ENCODE results near the gene LDHD. TPM values are rescaled to one million over a fixed set of nuclear protein-coding genes. Genes with fewer than 3 reads are reported as not detected.
"Not testable (repeated sequence)": the region's sequence is repeated elsewhere in the genome, so short reads cannot be mapped to it uniquely, and the experiment has no call there.

The LDHD gene
- total RNA-seq = 0.27 and 0.78 TPM in 2 replicates

DNA sequence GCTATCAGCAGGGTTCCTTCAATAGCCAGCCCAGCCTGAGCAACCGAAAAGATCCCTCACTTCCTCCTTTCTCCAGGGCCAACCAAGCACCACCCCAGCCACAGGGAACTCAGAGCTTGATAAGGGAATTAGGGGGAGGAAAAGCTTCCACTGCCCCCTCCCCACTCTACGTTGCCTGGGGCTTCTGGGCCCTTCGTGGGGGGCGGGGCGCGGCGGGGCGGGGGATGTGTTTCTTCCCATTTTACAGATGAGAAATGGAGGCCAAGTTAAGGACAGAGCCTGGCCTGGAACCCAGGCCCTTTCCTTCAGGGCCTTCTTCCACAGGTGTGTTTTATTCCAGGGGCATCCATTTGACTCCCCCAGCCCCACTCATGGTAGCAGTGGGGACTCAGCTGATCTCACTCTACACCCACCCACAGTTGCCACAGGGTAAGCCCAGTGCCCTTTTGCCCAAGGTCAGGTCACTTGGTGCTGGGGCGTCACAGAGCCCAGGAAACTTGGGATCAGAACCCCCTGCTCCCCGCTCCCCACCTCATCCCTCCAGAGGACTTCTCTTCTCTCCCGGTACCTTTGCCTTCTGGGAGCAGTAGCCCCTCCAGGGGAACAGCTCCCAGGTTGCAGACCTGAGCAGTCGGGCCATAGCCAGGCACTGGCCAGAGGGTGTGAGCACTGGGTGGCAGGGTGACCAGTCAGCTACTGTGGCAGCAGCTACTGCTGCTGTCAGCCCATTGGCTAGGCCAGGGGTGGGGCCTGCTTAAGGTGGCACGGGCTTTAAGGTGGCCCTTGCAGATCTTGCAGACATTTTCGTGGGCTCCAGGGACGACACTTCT is at the start of gene LDHD:
LDHD (minus strand) TSS at position 700 of the 830 bp plus-strand sequence; CDS start at position 640, 60 bp downstream.
- intact Hi-C loops (cut with micrococcal nuclease) = loop anchor here (1.0 kb wide), 1 partner anchor 32 kb away; the partner anchor contains the start of gene ZFP1

DNA sequence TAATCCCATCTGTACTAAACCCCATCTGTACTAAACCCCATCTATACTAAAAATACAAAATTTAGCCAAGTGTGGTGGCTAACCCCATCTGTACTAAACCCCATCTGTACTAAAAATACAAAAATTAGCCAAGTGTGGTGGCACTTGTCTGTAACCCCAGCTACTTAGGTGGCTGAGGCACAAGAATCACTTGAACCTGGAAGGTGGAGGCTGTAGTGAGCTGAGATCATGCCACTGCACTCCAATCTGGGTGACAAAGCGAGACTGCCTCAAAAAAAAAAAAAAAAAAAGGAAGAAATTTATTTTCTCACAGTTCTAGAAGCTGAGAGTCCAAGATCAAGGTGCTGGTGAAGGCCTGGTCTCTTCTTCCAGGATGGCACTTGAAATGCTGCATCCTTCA is 43.8 kb upstream of the LDHD start:
- intact Hi-C loops (cut with micrococcal nuclease) = no loop called here

DNA sequence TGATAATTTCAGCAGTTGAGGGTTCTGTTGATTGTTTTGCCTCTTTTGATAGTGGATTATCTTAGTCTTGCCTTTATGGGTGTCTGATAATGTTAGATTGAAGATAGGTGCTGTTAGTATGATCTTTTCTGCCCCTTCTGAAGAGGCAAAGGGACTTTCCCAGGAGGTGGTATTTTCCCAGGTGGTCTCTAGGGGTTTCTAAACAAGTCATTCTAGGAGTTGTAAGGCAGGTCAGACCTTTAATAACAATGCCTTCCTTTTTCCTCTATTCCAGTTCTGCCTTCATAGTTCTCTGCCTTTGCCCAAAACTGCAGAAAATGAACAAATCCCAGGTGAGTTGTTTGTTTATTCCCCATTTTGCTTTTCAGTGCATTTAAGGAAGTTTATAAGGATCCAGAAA is 36.1 kb upstream of the LDHD start:
- intact Hi-C loops (cut with micrococcal nuclease) = no loop called here

DNA sequence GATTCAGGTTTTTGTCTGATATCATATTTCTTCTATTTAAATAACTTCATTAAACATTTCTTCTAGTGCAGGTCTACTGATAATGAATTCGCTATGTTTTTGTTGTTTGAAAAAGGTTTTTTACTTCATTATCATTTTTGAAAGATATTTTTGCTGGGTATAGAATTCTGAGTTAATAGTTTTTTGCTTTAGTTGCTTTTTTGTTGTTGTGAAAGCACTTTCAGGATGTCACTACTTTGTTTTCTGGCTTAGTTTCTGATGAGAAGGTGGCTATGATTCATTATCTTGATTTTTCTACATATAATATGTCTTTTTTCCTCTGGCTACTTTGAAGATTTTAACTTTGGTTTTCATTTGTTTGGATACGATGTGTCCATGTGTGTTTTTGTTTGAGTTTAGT is 35.2 kb upstream of the LDHD start:
- intact Hi-C loops (cut with micrococcal nuclease) = no loop called here

DNA sequence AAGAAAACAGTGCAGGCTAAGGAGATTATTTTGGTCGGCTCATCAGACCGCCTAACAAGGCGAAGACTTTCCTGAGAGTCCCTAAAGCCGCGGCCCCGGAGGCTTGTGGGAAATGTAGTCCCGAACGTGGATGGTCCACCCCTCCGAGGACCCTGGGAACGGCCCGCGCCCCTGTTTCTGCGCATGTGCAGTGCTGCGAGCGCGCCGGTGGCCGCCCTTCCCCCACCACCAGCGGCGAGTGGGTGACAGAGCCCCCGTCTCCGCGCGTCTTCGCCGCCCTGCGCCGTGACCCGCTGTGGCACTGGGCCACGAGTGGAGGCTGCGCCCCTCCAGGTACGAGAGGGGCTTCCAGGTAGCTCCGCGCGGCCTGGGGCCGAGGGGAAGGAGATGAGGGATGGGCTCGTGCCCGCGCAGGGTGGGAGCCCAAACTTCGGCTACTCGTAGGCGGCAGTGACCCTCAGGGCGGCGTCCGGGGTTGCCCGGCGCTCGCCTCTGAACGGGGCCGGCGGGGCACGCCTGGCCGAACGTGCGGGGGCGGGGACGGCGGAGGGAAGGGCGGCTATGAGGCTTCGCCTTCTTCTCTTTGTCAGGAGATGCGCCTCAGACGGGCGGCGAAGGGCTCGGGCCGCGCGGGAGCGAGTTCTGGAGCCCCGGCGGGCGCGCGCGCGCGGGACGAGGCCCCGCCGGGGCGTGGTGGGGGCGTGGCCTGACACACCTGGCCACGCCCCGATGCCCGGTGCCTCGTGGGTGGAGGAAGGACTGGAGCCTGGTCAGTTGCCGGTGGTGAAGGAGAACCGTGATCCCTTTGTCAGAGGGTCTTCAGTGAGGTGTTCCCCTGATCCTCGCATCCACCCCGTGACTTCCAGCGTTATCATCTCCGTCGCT is 32.0 kb upstream of the LDHD start, which contains the start of gene ZFP1:
ZFP1 (plus strand) TSS at position 214 of the 885 bp plus-strand sequence. CDS start 4,428 bp downstream, outside the sequence.
- intact Hi-C loops (cut with micrococcal nuclease) = loop anchor here (1.0 to 5.0 kb wide), 13 partner anchors 32 to 541 kb away; partner anchors contain the start of genes CFDP1, GLG1, KARS1 and LDHD

DNA sequence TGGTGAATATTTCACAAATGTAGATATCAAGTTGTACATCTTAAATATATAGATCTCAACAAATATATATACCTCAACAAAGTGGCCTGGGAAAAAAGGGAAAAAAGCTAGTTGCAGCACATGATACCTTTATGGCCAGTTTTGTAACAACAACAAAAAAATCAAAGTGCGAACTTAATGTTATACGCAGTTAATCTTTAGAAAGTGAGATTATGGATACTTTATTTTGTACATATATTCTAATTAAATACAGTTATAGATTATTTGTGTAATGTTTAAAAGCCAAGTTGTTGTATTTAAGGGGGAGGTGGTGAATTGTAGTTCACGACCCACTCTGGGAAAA is 31.4 kb upstream of the LDHD start:
- intact Hi-C loops (cut with micrococcal nuclease) = loop anchor here (1.0 to 5.0 kb wide), 13 partner anchors 32 to 541 kb away; partner anchors contain the start of genes CFDP1, GLG1, KARS1 and LDHD

DNA sequence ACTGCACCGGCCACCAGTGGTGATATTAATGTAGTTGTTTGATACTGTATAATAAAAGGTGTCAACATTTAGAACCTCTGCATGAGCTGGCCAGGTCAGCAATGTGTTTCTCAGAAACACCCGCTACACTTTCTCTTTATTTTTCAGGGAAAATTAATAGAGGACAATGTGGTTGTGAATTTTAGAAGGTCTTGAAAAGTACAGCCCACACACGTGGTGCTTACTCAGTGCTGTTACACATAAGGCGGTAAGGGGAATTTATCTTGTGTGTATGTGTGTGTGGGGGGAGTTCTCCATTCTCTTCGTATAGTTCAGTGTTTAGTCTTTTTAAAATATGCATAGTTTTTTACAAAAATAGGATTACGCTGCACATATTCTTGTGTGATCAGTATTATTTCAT is 27.4 kb upstream of the LDHD start:
- intact Hi-C loops (cut with micrococcal nuclease) = no loop called here

DNA sequence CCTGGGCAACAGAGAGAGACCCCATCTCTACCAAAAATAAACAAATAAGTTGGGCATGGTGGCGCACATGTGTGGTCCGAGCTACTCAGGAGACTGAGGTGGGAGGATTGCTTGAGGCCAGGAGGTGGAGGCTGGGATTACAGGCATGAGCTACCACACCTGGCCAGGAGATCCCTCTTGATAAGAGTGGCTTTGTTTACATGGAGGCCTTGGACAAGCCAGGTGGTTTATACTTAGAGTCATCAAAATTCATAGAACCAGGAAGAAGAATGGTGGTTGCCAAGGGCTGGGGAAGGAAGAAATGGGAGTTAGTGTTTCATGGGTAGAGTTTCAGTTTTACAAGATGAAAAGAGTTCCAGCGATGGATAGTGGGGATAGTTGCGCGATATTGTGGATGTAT is 22.9 kb upstream of the LDHD start:
- intact Hi-C loops (cut with micrococcal nuclease) = no loop called here

DNA sequence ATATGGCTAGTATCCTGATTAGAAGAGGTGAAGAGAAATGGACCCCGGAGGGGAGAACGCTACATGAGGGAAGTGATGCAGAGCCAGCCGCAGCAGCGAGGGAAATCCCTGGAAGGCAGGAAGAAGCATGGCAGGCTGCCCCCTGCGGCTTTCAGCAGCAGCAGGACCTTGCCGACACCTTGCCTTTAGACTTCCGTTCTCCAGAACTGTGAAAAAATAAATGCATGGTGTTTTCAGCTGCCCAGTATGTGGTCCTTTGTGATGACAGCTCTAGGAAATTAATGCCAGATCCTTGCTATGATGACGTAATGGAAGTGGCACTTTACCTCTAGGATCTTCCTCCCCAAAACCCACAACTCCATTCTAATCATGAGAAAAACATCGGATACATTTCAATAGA is 22.1 kb upstream of the LDHD start:
- intact Hi-C loops (cut with micrococcal nuclease) = no loop called here

DNA sequence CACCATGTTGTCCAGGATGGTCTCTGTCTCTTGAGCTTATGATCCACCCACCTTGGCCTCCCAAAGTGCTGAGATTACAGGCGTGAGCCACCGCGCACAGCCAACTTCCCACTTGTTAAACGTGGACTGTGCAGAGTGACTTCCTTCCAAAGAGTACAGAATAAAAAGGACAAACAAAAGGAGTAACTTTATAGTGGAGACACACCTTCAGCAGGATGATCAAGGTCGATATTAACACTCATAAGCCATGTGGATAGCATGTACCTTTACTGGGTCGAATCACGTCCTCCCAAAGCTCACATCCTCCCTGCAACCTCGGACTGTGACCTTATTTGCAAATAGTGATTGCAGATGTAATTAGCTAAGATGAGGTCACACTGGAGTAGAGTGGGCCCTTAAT is 21.7 kb upstream of the LDHD start:
- intact Hi-C loops (cut with micrococcal nuclease) = no loop called here

DNA sequence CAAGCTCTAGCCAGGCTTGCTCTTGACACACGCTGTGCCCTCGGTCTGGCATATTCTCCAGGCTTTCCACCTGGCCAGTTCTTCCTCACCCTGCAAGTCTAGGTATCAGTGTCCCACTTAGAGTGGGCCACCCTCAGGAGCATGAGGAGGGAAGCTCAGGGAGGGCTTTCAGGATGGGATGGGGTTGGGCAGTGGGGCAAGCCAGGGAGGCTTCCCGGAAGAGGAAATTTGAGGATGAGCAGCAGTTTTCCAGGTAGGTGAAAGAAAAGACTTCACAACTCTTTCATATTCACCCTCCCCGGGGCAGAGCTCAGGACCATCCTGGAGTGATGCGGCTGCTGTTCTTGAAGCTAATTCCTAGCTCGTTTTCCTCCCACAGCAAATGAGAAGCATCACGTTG is 14.5 kb upstream of the LDHD start:
- intact Hi-C loops (cut with micrococcal nuclease) = no loop called here

DNA sequence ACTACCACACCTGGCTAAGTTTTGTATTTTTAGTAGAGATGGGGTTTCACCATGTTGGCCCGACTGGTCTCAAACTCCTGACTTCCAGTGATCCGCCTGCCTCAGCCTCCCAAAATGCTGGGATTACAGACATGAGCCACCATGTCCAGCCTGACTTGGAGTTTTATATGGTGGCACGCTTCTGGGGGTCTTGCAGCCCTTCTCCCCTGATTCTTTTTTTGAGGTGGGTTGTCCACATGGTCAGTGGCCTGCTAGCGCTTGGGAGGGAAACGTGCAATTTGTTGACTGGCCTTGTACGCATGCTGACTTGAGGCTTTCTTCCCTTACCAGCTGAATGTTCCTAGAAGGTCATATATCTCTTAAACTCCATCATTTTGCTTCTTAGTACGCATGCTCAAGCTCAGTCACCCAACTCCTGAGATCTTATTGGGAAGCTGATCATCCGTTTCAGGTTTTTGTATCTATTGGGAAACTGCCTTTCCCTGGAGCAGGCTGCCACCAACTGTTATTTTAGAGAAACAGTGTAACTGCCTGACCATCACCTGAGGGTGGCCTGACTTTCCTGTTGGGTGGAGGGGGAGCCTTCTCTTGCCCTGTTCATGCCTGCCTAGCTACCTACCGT is 13.7 kb upstream of the LDHD start:
- intact Hi-C loops (cut with micrococcal nuclease) = no loop called here

DNA sequence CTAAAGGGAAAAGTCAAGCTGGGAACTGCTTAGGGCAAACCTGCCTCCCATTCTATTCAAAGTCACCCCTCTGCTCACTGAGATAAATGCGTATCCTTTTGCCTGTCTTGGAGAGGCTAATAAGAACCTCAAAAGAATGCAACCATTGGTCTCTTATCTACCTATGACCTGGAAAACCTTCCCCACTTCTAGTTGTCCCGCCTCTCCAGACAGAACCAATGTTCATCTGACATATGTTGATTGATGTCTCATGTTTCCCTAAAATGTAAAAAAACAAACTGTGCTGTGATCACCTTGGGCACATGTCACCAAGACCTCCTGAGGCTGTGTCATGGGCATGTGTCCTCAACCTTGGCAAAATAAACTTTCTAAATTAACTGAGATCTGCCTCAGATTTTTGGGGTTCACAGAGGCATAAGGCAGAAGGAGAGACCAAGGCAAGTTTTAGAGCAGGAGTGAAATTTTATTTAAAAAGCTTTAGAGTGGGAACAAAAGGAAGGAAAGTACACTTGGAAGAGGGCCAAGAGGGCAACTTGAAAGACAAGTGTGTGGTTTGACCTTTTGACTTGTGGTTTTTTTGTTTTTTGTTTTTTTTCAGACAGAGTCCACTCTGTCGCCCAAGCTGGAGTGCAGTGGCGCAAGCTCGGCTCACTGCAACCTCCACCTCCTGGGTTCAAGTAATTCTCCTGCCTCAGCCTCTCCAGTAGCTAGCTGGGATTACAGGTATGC is 13.0 kb upstream of the LDHD start:
- intact Hi-C loops (cut with micrococcal nuclease) = not testable (repeated sequence)

DNA sequence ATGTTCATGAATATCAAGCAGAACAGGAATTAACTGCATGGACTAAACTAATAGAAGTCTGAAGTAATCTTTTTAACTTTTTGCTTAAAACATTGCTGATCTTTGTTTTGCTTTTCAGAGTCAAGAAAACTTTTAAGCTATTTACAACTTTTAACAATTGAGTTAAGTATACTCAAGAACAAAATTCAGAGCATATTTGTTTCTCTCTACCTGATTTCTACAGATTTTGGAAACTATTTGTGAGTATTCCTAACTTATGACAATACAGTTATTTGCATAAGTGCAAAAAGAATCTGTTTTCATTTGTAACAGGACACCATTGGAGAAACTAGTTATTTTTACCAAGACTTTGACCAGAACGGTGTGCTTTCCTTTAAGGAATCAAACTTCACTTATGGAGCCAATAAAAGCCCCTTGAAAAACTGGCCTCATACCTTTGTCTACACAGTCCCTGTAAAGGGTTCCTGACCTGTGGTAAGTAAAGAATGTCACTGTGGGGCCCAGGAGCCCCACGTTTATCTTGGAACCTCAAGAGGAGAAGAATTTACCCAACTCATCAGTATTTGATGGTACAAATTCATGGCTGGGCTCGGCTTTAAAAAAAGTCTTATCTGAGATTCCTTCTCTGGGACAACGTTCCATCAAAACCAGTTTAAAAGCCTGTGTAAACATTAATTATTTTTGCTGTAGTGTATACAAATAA is 11.3 kb upstream of the LDHD start:
- intact Hi-C loops (cut with micrococcal nuclease) = no loop called here

DNA sequence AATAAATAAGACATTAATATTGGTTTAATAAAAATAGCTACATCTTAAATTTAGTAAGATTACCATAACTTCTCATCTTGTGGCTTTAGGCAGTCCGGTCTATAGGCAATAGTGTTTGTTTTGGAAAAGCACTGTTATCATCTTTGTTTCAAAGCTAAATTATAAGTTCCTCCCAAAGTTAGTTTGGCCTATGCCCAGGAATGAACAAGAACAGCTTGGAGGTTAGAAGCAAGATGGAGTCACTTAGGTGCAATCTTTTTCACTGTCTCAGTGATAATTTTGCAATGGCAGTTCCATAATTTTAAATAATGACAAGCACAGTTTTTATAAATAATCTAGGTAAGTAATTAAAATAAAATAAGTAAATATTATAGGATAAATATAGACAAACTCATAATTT is 6.0 kb upstream of the LDHD start:
- intact Hi-C loops (cut with micrococcal nuclease) = no loop called here

DNA sequence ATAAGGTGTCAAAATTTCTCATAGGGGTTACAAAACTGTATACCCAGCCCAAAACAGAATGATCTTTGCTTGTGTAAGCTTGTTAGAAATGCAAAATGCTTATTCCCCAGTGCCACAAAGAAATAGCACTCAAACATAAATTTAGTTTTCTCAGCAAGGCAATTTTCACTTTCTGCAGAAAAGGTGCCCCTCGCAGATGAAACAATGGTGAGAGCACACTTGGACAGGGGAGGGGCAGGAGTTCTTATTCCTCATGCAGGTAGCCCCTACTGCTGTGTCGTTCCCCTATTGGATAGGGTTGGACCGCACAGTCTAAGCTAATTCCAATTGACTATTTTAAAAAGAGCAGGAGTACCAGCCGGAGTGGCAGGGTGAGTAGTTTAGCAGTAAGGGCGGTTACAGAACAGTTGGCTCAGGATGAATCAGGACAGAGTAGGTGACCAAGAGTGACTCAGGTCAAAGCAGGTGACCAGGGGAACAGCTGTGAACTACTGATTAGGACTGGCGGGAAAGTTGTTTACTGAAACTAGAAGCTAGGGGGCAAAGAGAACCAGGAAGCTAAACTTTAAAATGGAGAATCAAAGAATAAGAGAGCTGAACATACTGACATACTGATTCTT is 5.5 kb upstream of the LDHD start:
- intact Hi-C loops (cut with micrococcal nuclease) = no loop called here

DNA sequence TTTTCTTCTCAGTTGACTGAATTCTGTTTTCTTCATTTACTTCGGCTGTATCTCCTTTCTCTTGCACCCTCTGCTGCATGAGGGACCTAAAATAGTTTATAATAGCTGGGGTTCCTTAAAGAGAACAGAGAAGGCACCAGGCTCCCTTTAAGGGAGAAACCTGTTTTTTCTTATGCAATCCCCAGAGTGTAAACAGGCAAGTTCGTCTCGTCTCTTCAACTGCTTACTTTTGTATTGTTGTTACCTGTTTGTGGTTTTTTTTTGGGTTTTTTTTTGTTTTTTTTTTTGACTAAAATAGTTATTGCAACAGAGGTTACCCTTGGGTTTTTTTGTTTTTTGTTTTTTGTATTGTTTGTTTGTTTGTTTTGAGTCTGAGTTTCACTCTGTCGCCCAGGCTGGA is 3.7 kb upstream of the LDHD start:
- intact Hi-C loops (cut with micrococcal nuclease) = no loop called here

DNA sequence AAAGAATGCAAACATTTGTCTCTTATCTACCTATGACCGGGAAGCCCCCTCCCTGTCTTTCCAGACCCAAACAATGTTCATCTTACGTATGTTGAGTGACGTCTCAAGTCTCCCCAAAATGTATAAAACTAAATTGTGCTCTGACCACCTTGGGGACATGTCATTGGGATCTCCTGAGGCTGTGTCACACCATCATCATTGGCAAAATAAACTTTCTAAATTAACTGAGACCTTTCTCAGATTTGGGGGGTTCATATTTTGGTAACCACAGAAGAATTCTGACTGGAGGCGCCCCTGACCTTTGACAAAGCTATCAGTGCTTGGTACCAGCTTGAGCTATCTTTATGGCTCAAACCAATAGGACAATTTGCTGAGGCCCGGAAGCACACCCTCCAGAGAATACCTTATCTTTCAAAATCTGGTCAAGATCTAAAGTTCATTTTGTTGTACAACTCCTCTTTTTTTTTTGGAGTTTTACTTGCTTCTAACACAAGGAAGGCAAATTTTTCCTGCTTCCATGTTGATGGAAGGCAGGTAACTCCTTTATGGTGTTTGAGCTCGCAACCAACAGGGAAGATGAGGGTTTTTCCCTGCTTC is 2.5 kb upstream of the LDHD start:
- intact Hi-C loops (cut with micrococcal nuclease) = no loop called here

DNA sequence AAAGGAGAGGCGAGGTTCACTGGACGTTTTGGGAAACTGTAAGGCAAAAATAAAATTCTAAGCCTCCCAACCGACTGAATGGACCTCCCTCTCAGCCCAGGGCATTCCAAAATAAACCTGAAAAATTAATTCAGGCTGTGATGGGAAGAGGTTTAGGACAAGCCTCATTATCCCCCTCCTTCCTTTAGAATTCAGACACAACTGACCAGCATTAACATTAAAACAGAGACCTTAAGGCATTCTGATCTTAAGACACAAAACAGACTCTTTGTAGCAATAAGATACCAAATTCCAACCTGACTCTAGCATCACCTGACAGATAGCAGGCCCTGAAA is 298 bp upstream of the LDHD start:
- intact Hi-C loops (cut with micrococcal nuclease) = loop anchor here (1.0 kb wide), 1 partner anchor 31 kb away; the partner anchor contains the start of gene ZFP1

All from T-helper 1 cell treated with Interleukin-12 subunit alpha and Interleukin-12 subunit beta and Interleukin-4 antibody, amounts not matched to agents 30 ng/mL and 1 ng/mL, for 36 hours (primary cell).